Activated CD4-positive, alpha-beta T cell treated with anti-CD3 and anti-CD28 coated beads, Interleukin-2, amount 10 ng/mL, durations not matched to agents 7 days and 5 days (primary cell): ENCODE results near the gene HABP4. TPM values are rescaled to one million over a fixed set of nuclear protein-coding genes. Genes with fewer than 3 reads are reported as not detected.

Experiments used
- CTCF ChIA-PET: fragments of 350-600 bp; sonication (Branson Sonifier 250); formaldehyde crosslinking; loops from one replicate; lab custom pipeline; 2021; ENCODE audit warnings: antibody characterized with exemption; lab: Charles Lee
- POLR2A ChIA-PET: fragments of 350-600 bp; sonication (Branson Sonifier 250); formaldehyde crosslinking; loops from one replicate; lab custom pipeline; 2021; ENCODE audit warnings: antibody characterized with exemption; lab: Charles Lee
- DNase-seq: peaks from one replicate; pipeline ENCODE4 v3.0.0-alpha.2; 2020
- H3K27ac Mint-ChIP-seq: one replicate; pipeline ENCODE4 v1.8.0; 2021; ENCODE audit warnings: mild to moderate bottlenecking, moderate library complexity, mixed read lengths
- H3K27me3 Mint-ChIP-seq: one replicate; pipeline ENCODE4 v1.8.0; 2021; ENCODE audit warnings: mixed read lengths
- H3K36me3 Mint-ChIP-seq: one replicate; pipeline ENCODE4 v1.8.0; 2021; ENCODE audit warnings: low read depth, mixed read lengths
- H3K4me1 Mint-ChIP-seq: one replicate; pipeline ENCODE4 v1.8.0; 2021; ENCODE audit warnings: mixed read lengths
- H3K4me3 Mint-ChIP-seq: one replicate; pipeline ENCODE4 v1.8.0; 2021; ENCODE audit warnings: mild to moderate bottlenecking, moderate library complexity, mixed read lengths
- H3K9me3 Mint-ChIP-seq: one replicate; pipeline ENCODE4 v1.8.0; 2021; ENCODE audit warnings: mixed read lengths
- total RNA-seq, 2 experiments: library from RNA; stranded (reverse); gene quantifications; one replicate each; pipeline ENCODE4 v1.2.3, GENCODE V29; 2021

Gene HABP4, protein sequence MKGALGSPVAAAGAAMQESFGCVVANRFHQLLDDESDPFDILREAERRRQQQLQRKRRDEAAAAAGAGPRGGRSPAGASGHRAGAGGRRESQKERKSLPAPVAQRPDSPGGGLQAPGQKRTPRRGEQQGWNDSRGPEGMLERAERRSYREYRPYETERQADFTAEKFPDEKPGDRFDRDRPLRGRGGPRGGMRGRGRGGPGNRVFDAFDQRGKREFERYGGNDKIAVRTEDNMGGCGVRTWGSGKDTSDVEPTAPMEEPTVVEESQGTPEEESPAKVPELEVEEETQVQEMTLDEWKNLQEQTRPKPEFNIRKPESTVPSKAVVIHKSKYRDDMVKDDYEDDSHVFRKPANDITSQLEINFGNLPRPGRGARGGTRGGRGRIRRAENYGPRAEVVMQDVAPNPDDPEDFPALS
- 1 to 10 TPM; 5.0 to 6.1 TPM for total RNA-seq

DNA sequence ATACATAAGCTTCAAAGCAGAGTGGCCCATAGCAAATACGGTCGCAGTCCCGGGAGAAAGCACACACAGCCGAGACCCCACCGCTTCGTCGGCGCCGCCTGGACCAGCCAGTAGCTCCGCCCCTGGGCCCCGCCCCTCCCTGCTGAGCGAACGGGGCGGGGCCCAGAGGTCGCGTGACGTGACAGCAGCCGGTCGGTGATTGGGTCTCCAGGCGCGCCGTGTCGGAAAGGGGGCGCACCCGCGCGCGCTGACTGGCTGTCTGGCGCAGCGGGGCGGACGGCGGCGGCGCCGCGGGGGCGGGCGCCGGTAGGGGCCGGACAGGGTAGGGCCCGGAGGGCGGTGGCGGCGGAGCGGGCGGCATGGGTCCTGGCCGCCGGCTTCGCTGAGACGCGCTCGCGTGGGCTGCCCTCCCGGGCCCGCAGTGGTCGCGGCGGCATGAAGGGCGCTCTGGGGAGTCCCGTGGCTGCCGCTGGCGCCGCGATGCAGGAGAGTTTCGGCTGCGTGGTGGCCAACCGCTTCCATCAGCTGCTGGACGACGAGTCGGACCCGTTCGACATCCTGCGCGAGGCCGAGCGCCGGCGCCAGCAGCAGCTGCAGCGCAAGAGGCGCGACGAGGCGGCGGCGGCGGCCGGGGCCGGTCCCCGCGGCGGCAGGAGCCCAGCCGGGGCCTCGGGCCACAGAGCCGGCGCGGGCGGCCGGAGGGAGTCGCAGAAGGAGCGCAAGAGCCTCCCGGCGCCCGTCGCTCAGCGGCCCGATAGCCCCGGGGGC, at the start of gene HABP4:
TSS of gene HABP4 (plus strand) at position 325 of the 768 bp plus-strand sequence. CDS start at position 436, 111 bp downstream.
- ChIA-PET CTCF (interaction anchor here (0.6 to 2.0 kb wide), 12 partner anchors 8 to 121 kb away, joined by 3 to 10 read pairs (median 4); no protein-coding TSS in a partner anchor), POLR2A (interaction anchor here (0.6 kb wide), 1 partner anchor 27 kb away, joined by 4 read pairs; no protein-coding TSS in a partner anchor)
- DNase-seq = peak; percentile 95
- Mint-ChIP-seq H3K4me1 (peaks cover 22% of the 10 kb centered on the region), H3K27ac (peak within 1 kb of the TSS; percentile 87), H3K9me3 (no peaks in the 10 kb centered on the region), H3K27me3 (peaks cover 23% of the 10 kb centered on the region), H3K36me3 (no peaks in the 10 kb centered on the region), H3K4me3 (peak within 1 kb of the TSS; percentile 83)

DNA sequence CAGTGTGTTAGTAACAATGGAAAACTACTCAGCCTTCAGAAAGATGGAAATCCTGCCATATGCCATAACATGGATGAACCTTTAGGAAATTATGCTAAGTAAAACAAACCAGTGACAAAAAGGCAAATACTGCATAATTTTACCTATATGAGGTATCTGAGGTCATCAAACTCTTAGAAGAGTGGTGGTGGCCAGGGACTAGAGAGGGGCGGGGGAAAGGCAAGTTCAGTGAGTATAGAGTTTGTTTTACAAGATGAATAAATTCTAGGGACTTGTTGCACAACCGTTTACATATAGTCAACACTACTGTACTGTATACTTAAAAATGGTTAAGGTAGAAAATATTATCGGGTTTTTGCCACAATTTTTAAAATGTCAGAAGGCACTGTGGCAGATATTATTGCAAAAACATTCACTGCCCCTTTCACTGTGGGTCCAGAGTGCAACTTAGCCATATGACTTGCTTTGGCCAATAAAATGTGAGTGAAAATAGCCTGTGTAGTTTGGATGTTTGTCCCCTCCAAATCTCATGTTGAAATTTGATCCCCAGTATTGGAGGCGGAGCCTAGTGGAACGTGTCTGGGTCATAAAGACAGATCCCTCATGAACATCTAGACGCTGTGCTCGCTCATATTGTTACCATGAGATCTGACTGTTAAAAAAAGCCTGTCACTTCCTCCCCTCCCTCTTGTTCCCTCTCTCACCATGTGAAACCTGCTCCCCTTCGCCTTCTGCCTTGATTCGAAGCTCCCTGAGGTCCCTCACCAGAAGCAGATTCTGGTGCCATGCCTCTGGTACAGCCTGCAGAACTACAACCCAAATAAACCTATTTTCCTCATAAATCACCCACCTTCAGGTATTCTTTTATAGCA, 41.3 kb upstream of the HABP4 start:
- POLR2A ChIA-PET = no interaction called here
- Mint-ChIP-seq H3K9me3 (no peaks in the 10 kb centered on the region), H3K4me1 (peaks cover 46% of the 10 kb centered on the region), H3K27me3 (no peaks in the 10 kb centered on the region), H3K4me3 (no peak overlapping the region), H3K36me3 (peaks cover 37% of the 10 kb centered on the region), H3K27ac (peak overlapping the region; percentile 74)
- DNase-seq = no peak
- CTCF ChIA-PET = interaction anchor here (0.5 to 1.7 kb wide), 2 partner anchors 10 to 232 kb away, joined by 3 to 7 read pairs; no protein-coding TSS in a partner anchor

DNA sequence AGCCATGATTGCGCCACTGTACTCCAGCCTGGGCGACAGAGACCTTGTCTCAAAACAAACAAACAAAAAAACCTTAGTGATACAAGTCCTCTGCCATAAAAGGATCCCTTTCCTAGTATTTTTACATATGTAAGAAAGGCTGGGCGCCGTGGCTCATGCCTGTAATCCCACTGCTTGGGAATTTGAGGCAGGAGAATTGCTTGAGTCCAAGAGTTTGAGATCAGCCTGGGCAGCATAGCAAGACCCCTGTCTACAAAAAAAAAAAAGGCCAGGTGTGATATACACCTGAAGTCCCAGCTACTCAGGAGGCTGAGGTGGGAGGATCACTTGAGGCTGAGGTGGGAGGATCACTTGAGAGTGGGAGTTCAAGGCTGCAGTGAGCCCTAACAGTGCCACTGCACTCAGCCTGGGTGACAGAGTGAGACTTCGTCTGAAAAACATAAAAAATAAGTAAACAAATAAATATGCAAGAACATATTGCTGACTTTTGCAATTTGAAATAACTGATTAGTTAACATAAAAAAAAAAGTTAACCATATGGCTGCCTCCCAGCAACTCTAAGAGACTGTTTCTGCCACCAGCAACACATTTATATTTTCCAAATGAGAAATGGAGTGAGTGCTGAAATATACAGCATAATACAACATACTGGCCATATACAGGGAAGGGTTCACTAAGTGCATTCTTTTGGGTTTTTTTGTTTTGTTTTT, 38.7 kb upstream of the HABP4 start:
- Mint-ChIP-seq H3K4me1 (peaks cover 52% of the 10 kb centered on the region), H3K27ac (peak overlapping the region; percentile 9), H3K27me3 (no peaks in the 10 kb centered on the region), H3K9me3 (no peaks in the 10 kb centered on the region), H3K4me3 (no peak overlapping the region), H3K36me3 (peaks cover 32% of the 10 kb centered on the region)
- CTCF ChIA-PET = interaction anchor here (1.5 kb wide), 1 partner anchor 12 kb away, joined by 3 read pairs; no protein-coding TSS in a partner anchor
- POLR2A ChIA-PET = no interaction called here
- DNase-seq = no peak

DNA sequence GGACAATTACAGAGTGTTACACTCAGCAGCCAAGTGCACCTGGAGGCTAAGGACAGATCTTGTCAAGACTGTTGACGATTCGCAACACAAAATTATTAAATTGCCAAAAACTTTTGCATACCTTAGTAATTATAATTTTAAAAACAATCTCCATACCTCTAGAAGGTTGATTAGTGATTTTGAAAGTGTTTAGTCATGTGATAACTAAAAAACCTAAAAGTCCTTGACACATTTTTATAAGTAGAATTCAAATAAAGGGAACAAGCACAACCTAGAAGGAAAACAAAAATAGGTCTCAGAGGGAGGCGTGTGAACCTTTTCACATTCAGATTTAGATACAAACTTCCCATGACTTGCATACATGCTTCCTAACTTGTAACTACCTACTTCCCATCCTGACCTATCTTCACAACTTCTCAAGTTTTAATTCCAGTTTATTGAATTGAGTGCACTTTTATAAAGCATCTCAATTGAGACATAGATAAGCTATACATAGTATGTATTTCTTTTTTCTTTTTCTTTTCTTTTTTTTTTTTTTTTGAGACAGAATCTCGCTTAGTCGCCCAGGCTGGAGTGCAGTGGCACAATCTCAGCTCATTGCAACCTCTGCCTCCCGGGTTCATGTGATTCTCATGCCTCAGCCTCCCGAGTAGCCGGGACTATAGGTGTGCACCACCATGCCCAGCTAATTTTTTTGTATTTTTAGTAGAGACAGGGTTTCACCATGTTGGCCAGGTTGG, 37.6 kb upstream of the HABP4 start:
- Mint-ChIP-seq H3K4me3 (no peak overlapping the region), H3K4me1 (peaks cover 51% of the 10 kb centered on the region), H3K9me3 (no peaks in the 10 kb centered on the region), H3K36me3 (peaks cover 35% of the 10 kb centered on the region), H3K27ac (peak overlapping the region; percentile 84), H3K27me3 (no peaks in the 10 kb centered on the region)
- POLR2A ChIA-PET = interaction anchor here (0.6 kb wide), 1 partner anchor 169 kb away, joined by 4 read pairs; no protein-coding TSS in a partner anchor
- CTCF ChIA-PET = interaction anchor here (0.8 to 1.5 kb wide), 2 partner anchors 13 to 17 kb away, joined by 3 read pairs; no protein-coding TSS in a partner anchor
- no peak for DNase-seq

DNA sequence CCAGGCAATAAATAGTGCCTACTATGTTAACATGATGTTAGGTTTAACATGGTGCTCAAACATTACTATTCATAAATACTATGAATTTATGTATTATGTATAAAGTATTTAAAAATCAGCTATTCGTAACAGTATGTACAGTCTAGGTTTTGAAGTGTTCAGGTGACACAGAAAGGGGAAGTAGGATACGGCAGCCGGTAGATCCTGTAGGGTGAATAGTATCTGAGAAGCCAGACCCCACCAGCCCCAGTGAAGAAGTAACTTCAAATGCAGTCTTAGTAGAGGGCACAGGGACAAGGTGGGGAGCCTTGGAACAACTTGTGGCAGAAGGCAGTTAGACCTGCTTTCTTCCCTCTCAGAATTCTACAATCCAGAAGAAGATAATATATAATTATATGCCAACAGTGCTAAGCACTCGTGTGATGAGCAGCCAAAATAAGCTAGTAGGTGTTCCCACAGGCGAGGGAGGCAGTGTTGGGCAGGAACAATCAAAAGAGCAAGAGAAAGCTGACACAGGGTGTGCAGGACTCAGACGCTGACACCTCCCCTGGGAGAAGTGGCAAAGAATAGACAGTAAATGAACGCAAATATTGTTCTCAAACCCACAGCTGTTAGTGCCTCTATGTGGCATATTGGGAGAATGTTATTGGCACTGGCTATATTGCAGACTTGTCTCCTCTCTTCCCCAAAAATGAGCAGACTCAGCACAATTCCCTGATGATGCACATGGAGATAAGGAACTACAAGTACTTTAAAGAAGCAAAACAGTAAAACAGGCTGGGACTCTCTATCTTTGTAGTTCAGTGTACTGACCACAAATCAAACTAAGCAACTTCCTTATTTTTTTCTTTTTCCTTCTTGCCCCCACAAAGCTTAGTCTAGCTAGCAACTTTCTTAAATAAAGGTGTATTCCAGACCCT, 36.4 kb upstream of the HABP4 start:
- H3K4me3 Mint-ChIP-seq = peak overlapping the region; percentile 71
- peaks cover 44% of the 10 kb centered on the region for H3K4me1 Mint-ChIP-seq
- CTCF ChIA-PET = interaction anchor here (0.5 to 1.0 kb wide), 3 partner anchors 9 to 19 kb away, joined by 3 read pairs; no protein-coding TSS in a partner anchor

DNA sequence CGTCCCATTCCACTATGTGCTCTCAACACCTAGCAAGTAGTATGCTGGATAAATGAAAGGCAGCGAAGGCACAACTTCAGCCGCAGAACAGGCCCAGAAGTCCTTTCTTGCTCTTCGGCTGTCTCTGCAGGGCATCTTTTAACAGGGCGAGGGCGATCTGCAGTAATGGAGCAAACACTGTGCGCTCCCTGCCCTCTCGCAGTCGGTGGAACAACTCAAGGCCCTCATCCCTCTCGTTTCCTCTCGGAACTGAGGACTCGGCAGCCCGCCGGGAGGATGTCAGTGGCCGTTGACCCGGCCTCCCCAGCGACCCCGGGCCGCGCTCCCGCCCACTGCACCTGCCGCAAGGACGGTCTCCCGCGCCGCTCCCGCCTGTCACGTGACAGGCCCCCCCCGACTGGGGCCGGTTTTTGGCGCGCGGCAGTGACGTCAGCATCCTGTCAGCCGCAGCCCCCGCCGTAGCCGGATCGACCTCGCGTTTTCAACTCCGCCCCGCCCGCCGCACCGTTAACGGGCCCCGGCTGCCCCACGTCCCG, 32.9 kb upstream of the HABP4 start:
- POLR2A ChIA-PET = no interaction called here
- Mint-ChIP-seq H3K9me3 (no peaks in the 10 kb centered on the region), H3K36me3 (peaks cover 13% of the 10 kb centered on the region), H3K4me1 (peaks cover 47% of the 10 kb centered on the region), H3K27me3 (no peaks in the 10 kb centered on the region), H3K27ac (peak overlapping the region; percentile 93), H3K4me3 (peak overlapping the region; percentile 96)
- DNase-seq = peak; percentile 92
- CTCF ChIA-PET = interaction anchor here (0.8 kb wide), 1 partner anchor 32 kb away, joined by 3 read pairs; no protein-coding TSS in a partner anchor

More for the DNA sequence above, 36.4 kb upstream of the HABP4 start:
- H3K27me3 Mint-ChIP-seq = no peaks in the 10 kb centered on the region
- no peak for DNase-seq
- POLR2A ChIA-PET = no interaction called here
- peak overlapping the region; percentile 91 for H3K27ac Mint-ChIP-seq
- peaks cover 29% of the 10 kb centered on the region for H3K36me3 Mint-ChIP-seq
- H3K9me3 Mint-ChIP-seq = no peaks in the 10 kb centered on the region

DNA sequence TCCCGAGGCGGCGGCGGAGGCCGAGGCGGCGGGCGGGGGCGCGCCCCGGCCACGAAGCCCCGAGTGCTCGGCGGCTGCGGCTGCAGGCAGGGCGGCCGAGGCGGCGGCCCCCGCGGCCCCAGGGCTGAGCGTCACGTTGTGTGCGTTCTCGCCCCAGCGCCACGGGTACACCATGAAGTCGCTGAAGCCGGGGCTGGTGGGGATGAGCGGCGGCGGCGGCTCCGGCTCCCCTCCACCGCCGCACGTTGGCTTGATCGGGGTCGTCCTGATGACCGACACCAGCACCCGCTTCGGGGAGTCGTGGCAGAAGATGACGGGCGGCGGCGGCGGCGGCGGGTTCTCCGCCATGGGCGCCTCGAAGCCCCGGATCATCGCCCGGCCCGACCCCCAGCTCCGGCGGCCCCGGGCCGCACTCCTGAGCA, 32.3 kb upstream of the HABP4 start:
- peak overlapping the region; percentile 87 for H3K4me3 Mint-ChIP-seq
- H3K27me3 Mint-ChIP-seq = no peaks in the 10 kb centered on the region
- peaks cover 13% of the 10 kb centered on the region for H3K36me3 Mint-ChIP-seq
- POLR2A ChIA-PET = no interaction called here
- no peaks in the 10 kb centered on the region for H3K9me3 Mint-ChIP-seq
- CTCF ChIA-PET = no interaction called here
- peak overlapping the region; percentile 94 for H3K27ac Mint-ChIP-seq
- peaks cover 43% of the 10 kb centered on the region for H3K4me1 Mint-ChIP-seq
- peak; percentile 25 for DNase-seq

DNA sequence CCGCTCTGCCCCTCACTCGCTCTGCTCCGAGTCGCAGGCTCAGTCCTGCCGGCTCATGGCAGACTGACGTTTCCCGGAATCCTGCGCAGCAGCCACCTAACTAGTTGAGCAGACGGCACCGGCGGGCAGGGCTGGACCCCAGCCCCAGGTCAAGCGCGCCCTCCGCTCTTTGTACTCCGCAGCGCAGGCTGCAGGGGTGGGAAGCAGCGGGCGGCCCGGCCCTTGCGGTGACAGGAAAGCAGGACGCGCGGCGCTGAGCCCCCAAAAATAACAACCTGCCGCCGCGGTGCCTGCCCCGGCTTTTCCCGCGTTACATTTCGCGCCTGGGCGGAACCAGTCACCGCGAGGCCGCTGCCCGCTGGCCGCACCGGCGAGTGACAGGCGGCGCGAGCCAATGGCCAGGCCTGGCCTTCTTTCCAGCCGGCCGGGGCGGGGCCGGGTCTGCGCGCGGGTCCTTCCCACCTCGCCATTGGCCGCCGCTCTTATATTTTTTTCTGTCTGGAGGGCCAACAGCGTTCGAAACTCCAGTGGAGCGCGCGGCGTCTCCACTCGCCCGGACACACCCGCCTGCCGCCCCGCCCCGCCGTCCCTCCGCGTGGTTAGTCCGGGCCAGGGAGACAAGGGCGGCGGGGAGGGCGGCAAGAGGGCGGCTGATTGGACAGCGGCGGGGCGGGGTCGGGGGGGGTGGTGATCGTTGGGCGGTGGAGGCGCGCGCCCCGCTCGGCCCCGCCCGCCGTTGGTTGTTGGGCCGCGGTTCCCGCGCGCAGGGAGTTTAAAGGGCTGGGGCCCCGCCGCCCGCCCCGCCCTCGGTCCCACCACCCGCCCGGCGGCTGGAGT, 31.7 kb upstream of the HABP4 start, which contains the start of gene ZNF367:
TSS of gene ZNF367 (minus strand) at position 288 of the 837 bp plus-strand sequence. CDS start 338 bp downstream, outside the sequence.
- DNase-seq = peak; percentile 97
- H3K9me3 Mint-ChIP-seq = no peaks in the 10 kb centered on the region
- H3K36me3 Mint-ChIP-seq = peaks cover 10% of the 10 kb centered on the region
- no peaks in the 10 kb centered on the region for H3K27me3 Mint-ChIP-seq
- peak within 1 kb of the TSS; percentile 96 for H3K4me3 Mint-ChIP-seq
- ChIA-PET CTCF (no interaction called here), POLR2A (no interaction called here)
- H3K27ac Mint-ChIP-seq = peak within 1 kb of the TSS; percentile 94
- H3K4me1 Mint-ChIP-seq = peaks cover 38% of the 10 kb centered on the region

DNA sequence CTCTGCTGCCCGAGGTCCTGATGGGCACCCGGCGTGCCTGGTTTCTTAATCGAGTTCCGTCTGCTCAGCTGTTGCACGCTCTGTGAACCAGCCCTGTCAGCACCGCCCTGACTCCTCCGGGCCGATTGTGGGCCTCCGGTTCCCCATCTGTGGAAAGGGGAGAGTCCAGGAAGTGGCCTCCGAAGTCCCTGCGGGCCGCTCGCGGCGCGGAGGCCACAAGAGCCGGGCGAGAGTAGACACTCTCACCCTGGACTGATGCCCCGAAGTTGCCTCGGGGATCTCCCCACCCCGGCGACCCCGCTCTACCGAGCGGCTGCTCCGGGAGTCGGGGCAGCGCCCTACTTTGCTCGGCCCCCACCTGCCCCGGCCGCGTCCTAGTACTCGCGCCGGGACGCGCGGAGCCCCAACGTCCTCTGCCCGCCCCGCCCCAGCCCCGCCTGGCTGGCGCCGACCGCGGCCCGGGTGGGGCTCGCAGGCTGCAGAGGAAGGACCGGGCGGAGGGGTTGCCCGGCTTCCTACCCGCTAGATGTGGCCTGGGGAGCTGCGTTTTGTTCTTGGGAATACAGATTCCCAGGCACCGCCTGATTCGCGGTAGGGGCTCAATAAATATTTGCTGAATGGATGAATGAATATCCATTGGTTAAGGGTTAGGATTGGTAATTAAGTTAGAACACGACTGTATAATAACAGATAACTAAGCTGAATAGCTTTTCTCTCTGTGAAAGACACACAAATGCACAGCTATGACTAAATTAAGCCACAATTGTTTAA, 30.9 kb upstream of the HABP4 start:
- peak; percentile 70 for DNase-seq
- H3K4me1 Mint-ChIP-seq = peaks cover 30% of the 10 kb centered on the region
- H3K36me3 Mint-ChIP-seq = peaks cover 10% of the 10 kb centered on the region
- H3K27me3 Mint-ChIP-seq = no peaks in the 10 kb centered on the region
- no peaks in the 10 kb centered on the region for H3K9me3 Mint-ChIP-seq
- ChIA-PET CTCF (interaction anchor here (0.5 kb wide), 1 partner anchor 33 kb away, joined by 3 read pairs; no protein-coding TSS in a partner anchor), POLR2A (interaction anchor here (0.5 to 0.6 kb wide), 2 partner anchors 13 to 908 kb away, joined by 3 read pairs; no protein-coding TSS in a partner anchor)
- H3K27ac Mint-ChIP-seq = peak overlapping the region; percentile 86
- H3K4me3 Mint-ChIP-seq = peak overlapping the region; percentile 87
